ENCODE measurements around the gene DGKI. TPM values are rescaled to one million over a fixed set of nuclear protein-coding genes. Genes with fewer than 3 reads are reported as not detected.
"Not testable (repeated sequence)": the region's sequence is repeated elsewhere in the genome, so short reads cannot be mapped to it uniquely, and the experiment has no call there.

The DGKI gene
- total RNA-seq, 1 donor from 2014 or later: 3.1 TPM

DNA sequence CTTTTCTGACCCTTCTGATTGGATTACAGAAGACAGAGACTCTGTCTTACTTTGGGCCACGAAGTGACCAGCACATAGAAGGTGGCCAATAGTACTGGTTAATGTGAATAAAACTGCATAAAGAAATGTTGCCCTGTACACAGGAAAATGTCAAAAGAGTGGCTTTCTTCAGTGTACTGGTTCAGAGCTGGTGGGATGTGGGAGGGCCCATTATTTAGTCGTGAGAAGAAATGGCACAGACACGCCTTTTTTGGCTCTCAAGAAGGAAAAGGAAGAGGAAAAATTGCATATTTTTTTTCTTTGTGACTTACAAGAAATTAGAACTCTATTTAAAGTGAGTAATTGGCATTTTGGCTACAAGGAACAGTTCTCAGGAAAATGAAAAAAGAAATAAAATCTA lies 129.7 kb downstream of the DGKI start:
- Mint-ChIP-seq H3K27me3 (ENCODE audit: unreplicated experiment) (no peaks in the 10 kb centered on the region), H3K9me3 (ENCODE audit: unreplicated experiment) (no peaks in the 10 kb centered on the region), H3K4me3 (ENCODE audit: unreplicated experiment) (no peak overlapping the region), H3K36me3 (ENCODE audit: unreplicated experiment) (no peaks in the 10 kb centered on the region), H3K4me1 (ENCODE audit: unreplicated experiment) (peaks cover 9% of the 10 kb centered on the region), H3K27ac (ENCODE audit: unreplicated experiment) (no peak overlapping the region)
- TF ChIP-seq, protein P1, sequence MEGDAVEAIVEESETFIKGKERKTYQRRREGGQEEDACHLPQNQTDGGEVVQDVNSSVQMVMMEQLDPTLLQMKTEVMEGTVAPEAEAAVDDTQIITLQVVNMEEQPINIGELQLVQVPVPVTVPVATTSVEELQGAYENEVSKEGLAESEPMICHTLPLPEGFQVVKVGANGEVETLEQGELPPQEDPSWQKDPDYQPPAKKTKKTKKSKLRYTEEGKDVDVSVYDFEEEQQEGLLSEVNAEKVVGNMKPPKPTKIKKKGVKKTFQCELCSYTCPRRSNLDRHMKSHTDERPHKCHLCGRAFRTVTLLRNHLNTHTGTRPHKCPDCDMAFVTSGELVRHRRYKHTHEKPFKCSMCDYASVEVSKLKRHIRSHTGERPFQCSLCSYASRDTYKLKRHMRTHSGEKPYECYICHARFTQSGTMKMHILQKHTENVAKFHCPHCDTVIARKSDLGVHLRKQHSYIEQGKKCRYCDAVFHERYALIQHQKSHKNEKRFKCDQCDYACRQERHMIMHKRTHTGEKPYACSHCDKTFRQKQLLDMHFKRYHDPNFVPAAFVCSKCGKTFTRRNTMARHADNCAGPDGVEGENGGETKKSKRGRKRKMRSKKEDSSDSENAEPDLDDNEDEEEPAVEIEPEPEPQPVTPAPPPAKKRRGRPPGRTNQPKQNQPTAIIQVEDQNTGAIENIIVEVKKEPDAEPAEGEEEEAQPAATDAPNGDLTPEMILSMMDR (IDR thresholded peaks at IDR 0.05): no peak
- DNase-seq (ENCODE audit: extremely low spot score, unreplicated experiment): no peak

DNA sequence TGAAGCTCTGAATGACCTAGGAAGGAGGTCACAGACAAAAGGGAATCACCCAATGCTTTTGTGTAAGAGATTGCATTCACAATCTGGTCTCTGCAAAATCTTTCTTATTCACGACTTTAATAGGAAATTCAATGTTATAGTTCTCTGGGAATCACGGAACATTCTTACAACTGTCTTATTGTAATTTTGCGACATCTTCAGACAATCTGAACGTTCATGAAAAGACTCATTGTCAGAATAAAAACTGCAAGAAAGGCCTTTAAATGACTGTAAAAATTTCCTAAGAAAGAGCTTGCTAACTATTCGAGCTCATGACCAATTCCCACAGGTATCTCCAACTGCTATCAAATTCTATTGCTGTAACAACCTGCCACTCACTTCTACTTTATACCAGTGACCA lies 130.7 kb downstream of the DGKI start:
- Mint-ChIP-seq H3K9me3 (ENCODE audit: unreplicated experiment) (no peaks in the 10 kb centered on the region), H3K27me3 (ENCODE audit: unreplicated experiment) (no peaks in the 10 kb centered on the region), H3K36me3 (ENCODE audit: unreplicated experiment) (no peaks in the 10 kb centered on the region), H3K4me3 (ENCODE audit: unreplicated experiment) (no peak overlapping the region), H3K27ac (ENCODE audit: unreplicated experiment) (no peak overlapping the region), H3K4me1 (ENCODE audit: unreplicated experiment) (peaks cover 9% of the 10 kb centered on the region)
- no peak for DNase-seq (ENCODE audit: extremely low spot score, unreplicated experiment)
- TF ChIP-seq, protein P1 (IDR thresholded peaks at IDR 0.05): no peak

DNA sequence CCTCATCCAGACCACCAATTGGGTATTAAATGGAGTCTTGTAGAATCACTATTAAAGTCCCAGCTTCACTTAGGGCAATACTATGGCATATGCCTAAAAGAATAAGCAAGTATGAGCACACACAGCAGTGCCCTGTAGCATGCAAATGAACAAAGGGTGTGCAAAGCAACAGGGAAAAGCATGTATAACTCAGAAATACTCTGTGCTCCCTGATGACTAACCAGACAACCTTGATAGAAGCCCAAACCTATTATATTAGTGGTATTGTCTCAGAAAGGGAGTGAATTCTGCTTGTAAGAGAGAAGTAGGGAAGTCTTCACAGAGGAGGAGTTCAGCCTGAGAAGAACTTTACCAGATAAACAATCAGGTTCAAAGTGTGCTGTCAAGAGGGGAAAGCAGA lies 131.2 kb downstream of the DGKI start:
- no peak for DNase-seq (ENCODE audit: extremely low spot score, unreplicated experiment)
- H3K36me3 Mint-ChIP-seq (ENCODE audit: unreplicated experiment): no peaks in the 10 kb centered on the region
- H3K4me1 Mint-ChIP-seq (ENCODE audit: unreplicated experiment): peaks cover 9% of the 10 kb centered on the region
- no peak overlapping the region for H3K27ac Mint-ChIP-seq (ENCODE audit: unreplicated experiment)
- no peak overlapping the region for H3K4me3 Mint-ChIP-seq (ENCODE audit: unreplicated experiment)
- no peaks in the 10 kb centered on the region for H3K27me3 Mint-ChIP-seq (ENCODE audit: unreplicated experiment)
- H3K9me3 Mint-ChIP-seq (ENCODE audit: unreplicated experiment): no peaks in the 10 kb centered on the region
- TF ChIP-seq, protein P1 (IDR thresholded peaks at IDR 0.05): no peak

DNA sequence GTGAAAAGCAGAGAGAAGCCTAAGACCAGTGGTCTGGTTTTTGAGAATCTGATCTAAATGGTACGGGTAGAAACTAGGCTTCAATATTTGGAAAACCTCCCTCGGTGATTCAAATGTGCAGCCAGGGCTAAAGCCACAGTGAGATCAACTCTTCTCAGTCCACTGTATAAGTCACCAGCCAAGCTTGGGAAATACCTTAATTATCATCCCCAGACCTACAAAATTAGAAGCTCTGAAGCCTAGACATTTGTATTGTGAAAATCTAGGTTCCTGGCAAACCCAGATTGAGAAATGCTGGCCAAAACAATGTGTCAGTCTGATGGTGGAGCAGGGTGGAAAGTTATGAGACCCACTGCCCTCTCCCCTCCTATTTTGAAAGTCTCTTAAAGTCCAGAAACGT lies 131.7 kb downstream of the DGKI start:
- Mint-ChIP-seq H3K9me3 (ENCODE audit: unreplicated experiment) (no peaks in the 10 kb centered on the region), H3K36me3 (ENCODE audit: unreplicated experiment) (no peaks in the 10 kb centered on the region), H3K4me1 (ENCODE audit: unreplicated experiment) (peaks cover 9% of the 10 kb centered on the region), H3K4me3 (ENCODE audit: unreplicated experiment) (no peak overlapping the region), H3K27ac (ENCODE audit: unreplicated experiment) (no peak overlapping the region), H3K27me3 (ENCODE audit: unreplicated experiment) (peaks cover 1% of the 10 kb centered on the region)
- no peak for DNase-seq (ENCODE audit: extremely low spot score, unreplicated experiment)
- TF ChIP-seq, protein P1 (IDR thresholded peaks at IDR 0.05): no peak

DNA sequence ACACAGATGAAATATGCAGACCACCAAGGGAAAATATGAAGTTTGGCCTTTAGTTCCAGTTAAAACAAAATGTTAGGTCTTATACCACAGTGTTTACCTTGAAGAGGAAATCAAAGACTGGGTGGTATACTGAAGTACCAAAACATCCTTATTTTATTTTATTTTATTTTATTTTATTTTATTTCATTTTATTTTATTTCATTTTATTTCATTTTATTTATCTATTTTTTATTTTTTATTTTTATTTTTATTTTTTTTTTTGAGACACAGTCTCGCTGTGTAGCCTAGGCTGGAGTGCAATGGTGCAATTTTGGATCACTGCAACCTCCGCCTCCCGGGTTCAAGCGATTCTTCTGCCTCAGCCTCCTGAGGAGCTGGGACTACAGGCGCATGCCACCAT lies 140.4 kb downstream of the DGKI start:
- H3K27me3 Mint-ChIP-seq (ENCODE audit: unreplicated experiment); H3K27ac Mint-ChIP-seq (ENCODE audit: unreplicated experiment); H3K4me3 Mint-ChIP-seq (ENCODE audit: unreplicated experiment); DNase-seq (ENCODE audit: extremely low spot score, unreplicated experiment); H3K36me3 Mint-ChIP-seq (ENCODE audit: unreplicated experiment); H3K4me1 Mint-ChIP-seq (ENCODE audit: unreplicated experiment): not testable (repeated sequence)
- H3K9me3 Mint-ChIP-seq (ENCODE audit: unreplicated experiment): peaks cover 11% of the 10 kb centered on the region

DNA sequence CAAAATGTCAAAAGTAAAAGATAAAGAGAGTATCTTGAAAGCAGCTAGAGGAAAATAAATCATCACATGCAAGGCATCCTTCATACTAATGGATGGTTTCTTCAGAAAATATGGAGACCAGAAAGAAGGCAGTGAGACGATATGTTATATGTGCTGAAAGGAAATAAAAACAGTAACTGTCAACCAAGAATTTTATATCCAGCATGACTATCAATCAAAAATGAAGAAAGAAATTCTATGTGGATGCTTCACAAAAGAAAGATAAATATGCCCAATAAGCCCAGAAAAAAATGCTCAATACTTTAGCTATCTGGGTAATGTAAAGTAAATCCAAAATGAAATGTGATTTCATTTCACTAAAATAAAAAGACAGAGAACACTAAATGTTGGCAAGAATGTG lies 142.1 kb downstream of the DGKI start:
- no peaks in the 10 kb centered on the region for H3K4me1 Mint-ChIP-seq (ENCODE audit: unreplicated experiment)
- TF ChIP-seq, protein P1 (IDR thresholded peaks at IDR 0.05): no peak
- H3K4me3 Mint-ChIP-seq (ENCODE audit: unreplicated experiment): no peak overlapping the region
- H3K9me3 Mint-ChIP-seq (ENCODE audit: unreplicated experiment): peaks cover 11% of the 10 kb centered on the region
- H3K27ac Mint-ChIP-seq (ENCODE audit: unreplicated experiment): no peak overlapping the region
- no peaks in the 10 kb centered on the region for H3K27me3 Mint-ChIP-seq (ENCODE audit: unreplicated experiment)
- H3K36me3 Mint-ChIP-seq (ENCODE audit: unreplicated experiment): peaks cover 6% of the 10 kb centered on the region
- DNase-seq (ENCODE audit: extremely low spot score, unreplicated experiment): no peak

All from osteocyte (in vitro differentiated cells).